ENCODE results near the gene CIT. TPM values are rescaled to one million over a fixed set of nuclear protein-coding genes. Genes with fewer than 3 reads are reported as not detected.
"Not testable (repeated sequence)": the region's sequence is repeated elsewhere in the genome, so short reads cannot be mapped to it uniquely, and the experiment has no call there.

CIT gene
- total and polyA plus RNA-seq, 9 of the 15 experiments (the other 6 are each of a cell fraction or from before 2014, with no cell fraction given): 1.1 to 46.7 (median 21.3) TPM

- ChIA-PET CTCF (ENCODE audit: low intra/inter-chr PET ratio) (interaction anchor here (0.7 to 1.7 kb wide), 2 partner anchors 122 to 280 kb away, joined by 6 to 12 read pairs; no protein-coding TSS in a partner anchor), POLR2A (interaction anchor here (0.6 to 1.0 kb wide), 2 partner anchors 15 to 124 kb away, joined by 3 read pairs; no protein-coding TSS in a partner anchor)
- DNase-seq (ENCODE audit: extremely low read depth in 1 of 4, low spot score in 3 of 4); H3K4me2 ChIP-seq (ENCODE audit: insufficient read depth, low read length); H3K4me3 ChIP-seq; H3K9me3 ChIP-seq (replicated peaks; ENCODE audit: control insufficient read depth, insufficient read depth, low read depth, low read length); H2AFZ ChIP-seq (ENCODE audit: low read depth, low read length); H4K20me1 ChIP-seq (replicated peaks; ENCODE audit: control insufficient read depth, insufficient read depth, low read length); H3K27me3 ChIP-seq (ENCODE audit: control insufficient read depth in 2 of 2, insufficient read depth in 2 of 2, low read length in 2 of 2); H3K9me1 ChIP-seq (ENCODE audit: control insufficient read depth, insufficient read depth, low read length); FAIRE-seq; H3K79me2 ChIP-seq (ENCODE audit: control insufficient read depth, insufficient read depth, low read length); BruUV-seq (replicated peaks); H3K27ac ChIP-seq (ENCODE audit: extremely low read depth, low read depth, low read length); H3K36me3 ChIP-seq (ENCODE audit: control insufficient read depth, insufficient read depth, low read length); in situ Hi-C loops (cut with MboI); ATAC-seq; H3K9ac ChIP-seq (ENCODE audit: insufficient read depth in 1 of 2, low read depth in 2 of 2, low read length in 2 of 2); TF ChIP-seq REST (CRISPR knock-in tag; IDR thresholded peaks at IDR 0.05; ENCODE audit: low read depth): not testable (repeated sequence)
- 0 out of 2 replicates have a peak, but pooled peaks have one; percentile 25 for TF ChIP-seq DEAF1 (CRISPR knock-in tag; IDR thresholded peaks at IDR 0.05)
- peak; percentile 22 to 63 (median 27); a peak in 2 of 6 replicates for TF ChIP-seq CTCF (IDR thresholded peaks at IDR 0.05 in 2 of 3, conservative IDR thresholded peaks at IDR 0.05 in 1 of 3; ENCODE audit: insufficient read depth in 2 of 3, low read depth in 1 of 3, low read length in 3 of 3)
- TF ChIP-seq REST (IDR thresholded peaks at IDR 0.05; ENCODE audit: borderline replicate concordance): peak; percentile 42; the same call in 1 of the 2 replicates
- peak; percentile 59 to 60 for TF ChIP-seq RAD21 (CRISPR knock-in tag; conservative IDR thresholded peaks at IDR 0.05 in 1 of 2, IDR thresholded peaks at IDR 0.05 in 1 of 2)
- H3K4me1 ChIP-seq (replicated peaks in 1 of 2; ENCODE audit: control insufficient read depth in 2 of 2, insufficient read depth in 2 of 2, low read length in 2 of 2): peaks cover 2 to 20% of the 10 kb centered on the region in 2 experiments; a peak in 4 of 5 replicates
- intact Hi-C loops (cut with micrococcal nuclease): loop anchor here (1.0 to 2.0 kb wide), 2 partner anchors 123 to 279 kb away; no protein-coding TSS in a partner anchor
- 61% methylated on average over 6 of the region's 6 CpGs for WGBS (ENCODE audit: insufficient coverage, low coverage, missing lambda C conversion rate)
These were observed 219.0 kb downstream of the CIT start for GRCh38 chr12:119658166-119658565.

Measured in K562 (cell line).